ENCODE data around the gene MS4A18.

DNA sequence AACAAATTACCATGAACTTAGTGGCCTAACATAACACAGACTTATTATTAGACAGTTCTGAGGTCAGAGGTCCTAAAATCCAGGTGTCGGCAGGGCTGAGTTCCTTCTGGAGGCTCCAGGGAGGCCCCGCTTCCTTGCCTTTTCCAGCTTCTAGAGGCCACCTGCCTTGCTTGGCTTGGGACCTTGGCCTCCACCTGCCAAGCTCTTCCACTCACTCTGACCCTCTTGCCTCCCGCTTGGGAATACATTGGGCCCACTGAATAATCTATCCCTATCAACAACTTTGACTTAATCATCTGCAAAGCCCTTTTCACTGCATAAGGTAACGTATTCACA is 57.4 kb downstream of the MS4A18 start:
- TF ChIP-seq POLR2A (IDR thresholded peaks at IDR 0.05; ENCODE audit: low read depth, low read length) (no peak), POLR2AphosphoS5 (IDR thresholded peaks at IDR 0.05; ENCODE audit: low read depth, low read length) (no peak)
